GM23248 (cell line): Measurements from ENCODE around the gene CDHR3. TPM values are rescaled to one million over a fixed set of nuclear protein-coding genes. Genes with fewer than 3 reads are reported as not detected.

Source experiments
- DNase-seq: peaks from one replicate; pipeline ENCODE4 v3.0.0-alpha.2; 2015
- H2AFZ ChIP-seq: fragments of 200-600 bp; sonication (generic); 2 replicates; pipeline ENCODE4 v1.6.1; 2016; ENCODE audit warnings: antibody characterized with exemption
- H3F3A ChIP-seq: fragments of 200-600 bp; sonication (generic); 2 replicates; pipeline ENCODE4 v1.6.1; 2016; ENCODE audit warnings: mild to moderate bottlenecking, antibody characterized with exemption, mixed run types; ENCODE audit not compliant: insufficient read depth
- H3K27ac ChIP-seq: fragments of 200-600 bp; sonication (generic); 2 replicates; pipeline ENCODE4 v1.5.1; 2016; ENCODE audit warnings: mild to moderate bottlenecking
- H3K27me3 ChIP-seq: fragments of 200-600 bp; sonication (generic); replicated peaks from 2 replicates; pipeline ENCODE4 v1.6.1; 2016; ENCODE audit warnings: mild to moderate bottlenecking; ENCODE audit not compliant: insufficient read depth
- H3K36me3 ChIP-seq: fragments of 200-600 bp; sonication (generic); 2 replicates; pipeline ENCODE4 v1.6.1; 2016; ENCODE audit warnings: low read depth, mild to moderate bottlenecking
- H3K4me1 ChIP-seq: fragments of 200-600 bp; sonication (generic); 2 replicates; pipeline ENCODE4 v1.6.1; 2016; ENCODE audit warnings: mild to moderate bottlenecking; ENCODE audit not compliant: insufficient read depth
- H3K4me2 ChIP-seq: fragments of 200-600 bp; sonication (generic); one replicate; pipeline ENCODE4 v1.6.1; 2016; ENCODE audit warnings: mild to moderate bottlenecking; ENCODE audit not compliant: unreplicated experiment
- H3K4me3 ChIP-seq: fragments of 200-600 bp; sonication (generic); 2 replicates; pipeline ENCODE4 v1.5.1; 2016; ENCODE audit warnings: mild to moderate bottlenecking
- H3K79me2 ChIP-seq: fragments of 200-600 bp; sonication (generic); 2 replicates; pipeline ENCODE4 v1.6.1; 2016; ENCODE audit warnings: mild to moderate bottlenecking; ENCODE audit not compliant: insufficient read depth
- H3K9ac ChIP-seq: fragments of 200-600 bp; sonication (generic); 2 replicates; pipeline ENCODE4 v1.6.1; 2016; ENCODE audit warnings: mild to moderate bottlenecking
- H3K9me2 ChIP-seq: fragments of 200-600 bp; sonication (generic); 2 replicates; pipeline ENCODE4 v1.6.1; 2016; ENCODE audit warnings: mixed run types, mild to moderate bottlenecking, moderate library complexity; ENCODE audit not compliant: insufficient read depth
- H3K9me3 ChIP-seq: fragments of 200-600 bp; sonication (generic); one replicate; pipeline ENCODE4 v1.6.1; 2017; ENCODE audit warnings: low read depth
- H4K20me1 ChIP-seq: fragments of 200-600 bp; sonication (generic); 2 replicates; pipeline ENCODE4 v1.6.0; 2016; ENCODE audit not compliant: insufficient read depth
- EZH2 ChIP-seq: fragments of 200-600 bp; sonication (generic); IDR thresholded peaks from 2 replicates; pipeline ENCODE4 v1.6.1; 2018; ENCODE audit warnings: antibody characterized with exemption, mild to moderate bottlenecking; ENCODE audit not compliant: insufficient read depth, poor library complexity, severe bottlenecking
- EZH2phosphoT487 ChIP-seq: fragments of 200-600 bp; sonication (generic); IDR thresholded peaks from 2 replicates; pipeline ENCODE4 v1.6.1; 2018; ENCODE audit warnings: antibody characterized with exemption, moderate library complexity, mild to moderate bottlenecking, low read depth; ENCODE audit not compliant: insufficient read depth
- WGBS, 2 experiments: methylation state at CpG; one replicate each; pipeline ENCODE4 v1.1.6; 2015 to 2017; ENCODE audit warnings: low lambda C conversion rate in 2 of 2, low coverage in 1 of 2; ENCODE audit errors: missing lambda C conversion rate in 2 of 2; 5-methylcytosine and 5-hydroxymethylcytosine counted together
- in situ Hi-C: fragments of 300-500 bp; cut with MboI; formaldehyde crosslinking; loops from 2 replicates; pipeline ENCODE4 v1.15.0; 2020
- polyA plus RNA-seq: library from polyadenylated mRNA; unstranded; fragments of >200 nt; fragmentation: Nextera tagmentation; extraction: Ambion mirVana; gene quantifications from 2 replicates; pipeline ENCODE4 v1.2.1, GENCODE V29; 2016
- total RNA-seq: library from RNA; depleted of rRNA; stranded (reverse); fragments of >200 nt; shearing (Covaris generic); gene quantifications from 2 replicates; pipeline ENCODE4 v1.2.3, GENCODE V29; 2014

The CDHR3 gene
- total and polyA plus RNA-seq, 2 experiments from 2014 or later = 2.6 to 3.6 TPM

GRCh38 chr7:105958012-105958411 lies 5.1 kb upstream of the CDHR3 start:
- no peaks in the 10 kb centered on the region for H3F3A ChIP-seq
- H3K27ac ChIP-seq = no peak overlapping the region
- H3K4me1 ChIP-seq = no peaks in the 10 kb centered on the region
- no peak overlapping the region for H3K4me2 ChIP-seq
- no peak overlapping the region for H2AFZ ChIP-seq
- in situ Hi-C loops = no loop called here
- H3K9me2 ChIP-seq = no peaks in the 10 kb centered on the region
- no peaks in the 10 kb centered on the region for H3K9me3 ChIP-seq
- WGBS, 2 experiments = 22 to 28% methylated on average over 3 of the region's 3 CpGs
- TF ChIP-seq EZH2phosphoT487 (no peak), EZH2 (no peak)
- no peaks in the 10 kb centered on the region for H3K36me3 ChIP-seq
- no peaks in the 10 kb centered on the region for H3K79me2 ChIP-seq
- H3K4me3 ChIP-seq = no peak overlapping the region
- H3K27me3 ChIP-seq = no peaks in the 10 kb centered on the region
- no peak overlapping the region for H3K9ac ChIP-seq
- H4K20me1 ChIP-seq = no peaks in the 10 kb centered on the region
- no peak for DNase-seq

- no peaks in the 10 kb centered on the region for H3K36me3 ChIP-seq
- no peak overlapping the region for H3K4me3 ChIP-seq
- no peak overlapping the region for H3K27ac ChIP-seq
- no peaks in the 10 kb centered on the region for H3F3A ChIP-seq
- 55 to 70% methylated on average over 7 of the region's 7 CpGs for WGBS, 2 experiments
- H3K27me3 ChIP-seq = no peaks in the 10 kb centered on the region
- no peaks in the 10 kb centered on the region for H4K20me1 ChIP-seq
- H2AFZ ChIP-seq = no peak overlapping the region
- no peaks in the 10 kb centered on the region for H3K79me2 ChIP-seq
- no peak for DNase-seq
- H3K4me1 ChIP-seq = no peaks in the 10 kb centered on the region
- no peak overlapping the region for H3K9ac ChIP-seq
- H3K9me2 ChIP-seq = no peaks in the 10 kb centered on the region
- no peaks in the 10 kb centered on the region for H3K9me3 ChIP-seq
- no peak overlapping the region for H3K4me2 ChIP-seq
- in situ Hi-C loops = no loop called here
- TF ChIP-seq EZH2 (no peak), EZH2phosphoT487 (no peak)
Observed at GRCh38 chr7:105962353-105962752, 711 bp upstream of the CDHR3 start.

GRCh38 chr7:105971845-105972244 lies 8.8 kb downstream of the CDHR3 start:
- H3K9me3 ChIP-seq = no peaks in the 10 kb centered on the region
- H2AFZ ChIP-seq = no peak overlapping the region
- TF ChIP-seq EZH2phosphoT487 (no peak), EZH2 (no peak)
- 81 to 100% methylated on average over 2 of the region's 2 CpGs for WGBS, 2 experiments
- H3K4me1 ChIP-seq = no peaks in the 10 kb centered on the region
- H3K27me3 ChIP-seq = no peaks in the 10 kb centered on the region
- no peaks in the 10 kb centered on the region for H3F3A ChIP-seq
- in situ Hi-C loops = no loop called here
- H3K9ac ChIP-seq = no peak overlapping the region
- no peaks in the 10 kb centered on the region for H3K36me3 ChIP-seq
- peak; percentile 4 for DNase-seq
- no peak overlapping the region for H3K4me3 ChIP-seq
- no peaks in the 10 kb centered on the region for H4K20me1 ChIP-seq
- H3K79me2 ChIP-seq = no peaks in the 10 kb centered on the region
- H3K4me2 ChIP-seq = no peak overlapping the region
- H3K9me2 ChIP-seq = no peaks in the 10 kb centered on the region
- H3K27ac ChIP-seq = no peak overlapping the region

GRCh38 chr7:105972276-105972675 lies 9.2 kb downstream of the CDHR3 start:
- H3K36me3 ChIP-seq = no peaks in the 10 kb centered on the region
- TF ChIP-seq EZH2 = no peak
- no peak for TF ChIP-seq EZH2phosphoT487
- H3K9me3 ChIP-seq = no peaks in the 10 kb centered on the region
- no peak overlapping the region for H2AFZ ChIP-seq
- H3K9me2 ChIP-seq = no peaks in the 10 kb centered on the region
- H3K4me1 ChIP-seq = no peaks in the 10 kb centered on the region
- in situ Hi-C loops = no loop called here
- H3K79me2 ChIP-seq = no peaks in the 10 kb centered on the region
- H3K27me3 ChIP-seq = no peaks in the 10 kb centered on the region
- H3K27ac ChIP-seq = no peak overlapping the region
- no peak overlapping the region for H3K9ac ChIP-seq
- 53 to 58% methylated on average over 4 of the region's 4 CpGs for WGBS, 2 experiments
- H3K4me3 ChIP-seq = no peak overlapping the region
- H3F3A ChIP-seq = no peaks in the 10 kb centered on the region
- peak; percentile 8 for DNase-seq
- no peaks in the 10 kb centered on the region for H4K20me1 ChIP-seq
- H3K4me2 ChIP-seq = no peak overlapping the region

- H3K9ac ChIP-seq = no peak overlapping the region
- no peak for DNase-seq
- 73 to 86% methylated on average over 5 of the region's 5 CpGs for WGBS, 2 experiments
- H3K4me1 ChIP-seq = no peaks in the 10 kb centered on the region
- no peaks in the 10 kb centered on the region for H3K9me2 ChIP-seq
- no peaks in the 10 kb centered on the region for H3K27me3 ChIP-seq
- no peak for TF ChIP-seq EZH2phosphoT487
- no peak for TF ChIP-seq EZH2
- no peaks in the 10 kb centered on the region for H3K9me3 ChIP-seq
- H2AFZ ChIP-seq = no peak overlapping the region
- H3K4me3 ChIP-seq = no peak overlapping the region
- no peaks in the 10 kb centered on the region for H3K36me3 ChIP-seq
- in situ Hi-C loops = no loop called here
- no peak overlapping the region for H3K27ac ChIP-seq
- H3F3A ChIP-seq = no peaks in the 10 kb centered on the region
- no peaks in the 10 kb centered on the region for H3K79me2 ChIP-seq
- no peak overlapping the region for H3K4me2 ChIP-seq
- no peaks in the 10 kb centered on the region for H4K20me1 ChIP-seq
Observed at GRCh38 chr7:105974471-105974870, 11.4 kb downstream of the CDHR3 start.
